H9 (cell line): Measurements from ENCODE around the gene KLC4. TPM values are rescaled to one million over a fixed set of nuclear protein-coding genes. Genes with fewer than 3 reads are reported as not detected.

Experiments
- DNase-seq: peaks from one replicate; pipeline ENCODE4 v3.0.0-alpha.2; 2017
- H2AFZ ChIP-seq: one replicate; pipeline ENCODE4 v1.6.1; 2013; ENCODE audit warnings: mild to moderate bottlenecking, low read length, control low read depth, moderate library complexity
- H2AK5ac ChIP-seq: 2 replicates; pipeline ENCODE4 v1.6.1; 2013; ENCODE audit warnings: low read length, control low read depth, mixed read lengths; ENCODE audit not compliant: insufficient read length
- H2BK120ac ChIP-seq: one replicate; pipeline ENCODE4 v1.6.1; 2013; ENCODE audit warnings: low read depth, mild to moderate bottlenecking, low read length, control low read depth, inconsistent platforms; ENCODE audit not compliant: poor library complexity, severe bottlenecking
- H2BK12ac ChIP-seq: 2 replicates; pipeline ENCODE4 v1.6.1; 2013; ENCODE audit warnings: low read length, control low read depth, mixed read lengths, low read depth; ENCODE audit not compliant: insufficient read length
- H2BK15ac ChIP-seq: 2 replicates; pipeline ENCODE4 v1.6.1; 2013; ENCODE audit warnings: low read depth, low read length, control low read depth
- H2BK20ac ChIP-seq: one replicate; pipeline ENCODE4 v1.6.1; 2013; ENCODE audit warnings: low read depth, mild to moderate bottlenecking, low read length, control low read depth, inconsistent platforms; ENCODE audit not compliant: poor library complexity, severe bottlenecking
- H2BK5ac ChIP-seq: 2 replicates; pipeline ENCODE4 v1.6.1; 2013; ENCODE audit warnings: low read length, control low read depth, mixed read lengths; ENCODE audit not compliant: insufficient read length
- H3K14ac ChIP-seq: 2 replicates; pipeline ENCODE4 v1.6.1; 2013; ENCODE audit warnings: low read length, control low read depth; ENCODE audit not compliant: insufficient read depth
- H3K18ac ChIP-seq: 2 replicates; pipeline ENCODE4 v1.6.1; 2013; ENCODE audit warnings: low read depth, mild to moderate bottlenecking, mixed read lengths, low read length, control low read depth; ENCODE audit not compliant: insufficient read length
- H3K23ac ChIP-seq: 2 replicates; pipeline ENCODE4 v1.6.1; 2013; ENCODE audit warnings: low read length, control low read depth, mixed read lengths, low read depth; ENCODE audit not compliant: insufficient read length
- H3K23me2 ChIP-seq: 2 replicates; pipeline ENCODE4 v1.6.1; 2013; ENCODE audit warnings: low read depth, mild to moderate bottlenecking, mixed read lengths, low read length, control low read depth; ENCODE audit not compliant: insufficient read length, poor library complexity, severe bottlenecking
- H3K27ac ChIP-seq: 2 replicates; pipeline ENCODE4 v1.5.1; 2013; ENCODE audit warnings: low read length, control low read depth, mixed read lengths, low read depth; ENCODE audit not compliant: insufficient read length
- H3K27me3 ChIP-seq: 2 replicates; pipeline ENCODE4 v1.6.1; 2013; ENCODE audit warnings: low read length, control low read depth, inconsistent platforms; ENCODE audit not compliant: insufficient read depth
- H3K4ac ChIP-seq: 2 replicates; pipeline ENCODE4 v1.6.1; 2013; ENCODE audit warnings: low read depth, mild to moderate bottlenecking, control low read depth, inconsistent platforms, low read length, moderate library complexity
- H3K4me1 ChIP-seq: 2 replicates; pipeline ENCODE4 v1.6.1; 2013; ENCODE audit warnings: low read length, control low read depth, inconsistent platforms; ENCODE audit not compliant: insufficient read depth
- H3K4me2 ChIP-seq: 2 replicates; pipeline ENCODE4 v1.6.1; 2013; ENCODE audit warnings: low read length, control low read depth, mixed read lengths; ENCODE audit not compliant: insufficient read length, insufficient read depth
- H3K56ac ChIP-seq: 2 replicates; pipeline ENCODE4 v1.6.1; 2013; ENCODE audit warnings: low read depth, mild to moderate bottlenecking, mixed read lengths, low read length, control low read depth; ENCODE audit not compliant: insufficient read length
- H3K79me1 ChIP-seq: 2 replicates; pipeline ENCODE4 v1.6.1; 2013; ENCODE audit warnings: low read depth, mild to moderate bottlenecking, moderate library complexity, low read length, control low read depth, inconsistent platforms; ENCODE audit not compliant: insufficient read depth, poor library complexity, severe bottlenecking
- H3K79me2 ChIP-seq: 2 replicates; pipeline ENCODE4 v1.6.1; 2013; ENCODE audit warnings: low read length, control low read depth, inconsistent platforms; ENCODE audit not compliant: insufficient read depth
- H3K9ac ChIP-seq: 2 replicates; pipeline ENCODE4 v1.6.1; 2013; ENCODE audit warnings: low read length, control low read depth, mixed read lengths; ENCODE audit not compliant: insufficient read length; ENCODE audit errors: extremely low read depth
- H3K9me3 ChIP-seq: one replicate; pipeline ENCODE4 v1.6.1; 2013; ENCODE audit warnings: low read depth, low read length, inconsistent platforms; ENCODE audit not compliant: control insufficient read depth
- H3T11ph ChIP-seq: one replicate; pipeline ENCODE4 v1.6.1; 2013; ENCODE audit warnings: mild to moderate bottlenecking, low read length, control low read depth, inconsistent platforms
- H4K20me1 ChIP-seq: one replicate; pipeline ENCODE4 v1.6.1; 2013; ENCODE audit not compliant: control insufficient read depth, insufficient read length, insufficient read depth
- H4K5ac ChIP-seq: 2 replicates; pipeline ENCODE4 v1.6.1; 2013; ENCODE audit warnings: low read depth, mild to moderate bottlenecking, mixed read lengths, low read length, control low read depth; ENCODE audit not compliant: insufficient read length
- H4K8ac ChIP-seq: replicated peaks from 2 replicates; pipeline ENCODE4 v1.6.1; 2013; ENCODE audit warnings: low read length, control low read depth, mixed read lengths, low read depth; ENCODE audit not compliant: insufficient read length
- H4K91ac ChIP-seq: 2 replicates; pipeline ENCODE4 v1.6.1; 2013; ENCODE audit warnings: low read depth, mild to moderate bottlenecking, moderate library complexity, mixed read lengths, low read length, control low read depth; ENCODE audit not compliant: insufficient read length
- H3K27ac Mint-ChIP-seq, 3 experiments: 2 replicates in 2 of 3; 3 replicates in 1 of 3; pipeline ENCODE4 v1.8.0; 2020 to 2021; ENCODE audit warnings: mixed read lengths in 3 of 3, mild to moderate bottlenecking in 1 of 3, moderate library complexity in 1 of 3
- H3K27me3 Mint-ChIP-seq: 2 replicates; pipeline ENCODE4 v1.8.0; 2021; ENCODE audit warnings: low read depth, mild to moderate bottlenecking, moderate library complexity, mixed read lengths
- H3K36me3 Mint-ChIP-seq, 3 experiments: 2 replicates in 2 of 3; 3 replicates in 1 of 3; pipeline ENCODE4 v1.8.0; 2020 to 2021; ENCODE audit warnings: low read depth in 3 of 3, mixed read lengths in 3 of 3; ENCODE audit not compliant: insufficient read depth in 1 of 3
- H3K4me1 Mint-ChIP-seq, 2 experiments: 2 replicates each; pipeline ENCODE4 v1.8.0; 2020; ENCODE audit warnings: mixed read lengths in 2 of 2
- H3K4me3 Mint-ChIP-seq, 2 experiments: 2 replicates in 1 of 2; 3 replicates in 1 of 2; pipeline ENCODE4 v1.8.0; 2020 to 2021; ENCODE audit warnings: mild to moderate bottlenecking in 2 of 2, mixed read lengths in 2 of 2, moderate library complexity in 1 of 2
- H3K9me3 Mint-ChIP-seq, 2 experiments: 2 replicates in 1 of 2; 3 replicates in 1 of 2; pipeline ENCODE4 v1.8.0; 2020; ENCODE audit warnings: mild to moderate bottlenecking in 2 of 2, mixed read lengths in 2 of 2, moderate library complexity in 1 of 2
- whole genome bisulfite sequencing: extraction: QIAGEN DNeasy Blood & Tissue Kit; methylation state at CpG from one replicate; pipeline ENCODE4 v1.1.7; 2013; ENCODE audit warnings: missing lambda C conversion rate, low lambda C conversion rate, mixed read lengths; ENCODE audit not compliant: insufficient read length; ENCODE audit errors: extremely low coverage; 5-methylcytosine and 5-hydroxymethylcytosine counted together
- total RNA-seq: library from RNA; stranded (reverse); gene quantifications from 2 replicates; pipeline ENCODE4 v1.2.1, GENCODE V29; 2021
- TF ChIP-seq, protein P1 (sequence below): fragments of 200-600 bp; sonication (generic); conservative IDR thresholded peaks from 3 replicates; pipeline ENCODE4 v1.8.0; 2021; ENCODE audit warnings: antibody characterized with exemption, mild to moderate bottlenecking

KLC4 gene
- total RNA-seq, 1 experiment from 2014 or later: 29.7 TPM

DNA sequence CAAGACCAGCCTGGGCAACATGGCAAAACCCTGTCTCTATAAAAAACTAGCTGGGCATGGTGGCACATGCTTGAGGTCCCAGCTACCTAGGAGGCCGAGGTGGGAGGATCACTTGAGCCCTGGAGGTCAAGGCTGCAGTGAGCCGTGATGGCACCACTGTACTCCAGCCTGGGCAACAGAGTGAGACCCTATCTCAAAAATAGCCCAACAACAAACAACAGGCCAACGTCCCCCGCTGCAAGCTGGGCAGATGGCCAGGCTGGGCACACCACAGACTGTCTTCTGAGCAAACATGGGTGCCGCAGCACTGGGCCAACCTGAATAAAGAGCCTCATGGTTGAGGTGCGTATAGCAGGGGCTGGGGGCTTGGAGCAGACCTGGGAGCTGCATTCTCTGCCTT lies 65.0 kb downstream of the KLC4 start:
- Histone ChIP-seq H2BK5ac (no peak overlapping the region), H3K79me1 (no peaks in the 10 kb centered on the region), H4K8ac (no peak overlapping the region), H2BK15ac (no peak overlapping the region), H4K5ac (no peak overlapping the region), H2AFZ (no peak overlapping the region), H3K56ac (no peak overlapping the region), H4K20me1 (no peaks in the 10 kb centered on the region), H3K23ac (no peak overlapping the region), H3K4ac (no peak overlapping the region), H3K23me2 (no peaks in the 10 kb centered on the region), H3K9ac (no peak overlapping the region), H3K14ac (no peak overlapping the region), H2AK5ac (no peak overlapping the region), H3T11ph (no peak overlapping the region), H4K91ac (no peak overlapping the region), H3K9me3 (no peaks in the 10 kb centered on the region), H3K4me2 (no peak overlapping the region), H2BK120ac (no peak overlapping the region), H3K4me1 (no peaks in the 10 kb centered on the region), H2BK20ac (no peak overlapping the region), H3K79me2 (peaks cover 3% of the 10 kb centered on the region; the same call in 1 of the 2 replicates), H2BK12ac (no peak overlapping the region), H3K27me3 (no peaks in the 10 kb centered on the region), H3K27ac (no peak overlapping the region), H3K18ac (no peak overlapping the region)
- no CpG with 5 or more reads among the region's 6 CpGs for WGBS
- no peak overlapping the region for H3K4me3 Mint-ChIP-seq
- no peaks in the 10 kb centered on the region for H3K9me3 Mint-ChIP-seq
- H3K4me1 Mint-ChIP-seq: peaks cover 50 to 64% of the 10 kb centered on the region in 2 experiments
- no peak for DNase-seq
- H3K36me3 Mint-ChIP-seq: no peaks in the 10 kb centered on the region
- TF ChIP-seq, protein P1, sequence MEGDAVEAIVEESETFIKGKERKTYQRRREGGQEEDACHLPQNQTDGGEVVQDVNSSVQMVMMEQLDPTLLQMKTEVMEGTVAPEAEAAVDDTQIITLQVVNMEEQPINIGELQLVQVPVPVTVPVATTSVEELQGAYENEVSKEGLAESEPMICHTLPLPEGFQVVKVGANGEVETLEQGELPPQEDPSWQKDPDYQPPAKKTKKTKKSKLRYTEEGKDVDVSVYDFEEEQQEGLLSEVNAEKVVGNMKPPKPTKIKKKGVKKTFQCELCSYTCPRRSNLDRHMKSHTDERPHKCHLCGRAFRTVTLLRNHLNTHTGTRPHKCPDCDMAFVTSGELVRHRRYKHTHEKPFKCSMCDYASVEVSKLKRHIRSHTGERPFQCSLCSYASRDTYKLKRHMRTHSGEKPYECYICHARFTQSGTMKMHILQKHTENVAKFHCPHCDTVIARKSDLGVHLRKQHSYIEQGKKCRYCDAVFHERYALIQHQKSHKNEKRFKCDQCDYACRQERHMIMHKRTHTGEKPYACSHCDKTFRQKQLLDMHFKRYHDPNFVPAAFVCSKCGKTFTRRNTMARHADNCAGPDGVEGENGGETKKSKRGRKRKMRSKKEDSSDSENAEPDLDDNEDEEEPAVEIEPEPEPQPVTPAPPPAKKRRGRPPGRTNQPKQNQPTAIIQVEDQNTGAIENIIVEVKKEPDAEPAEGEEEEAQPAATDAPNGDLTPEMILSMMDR: no peak
- H3K27me3 Mint-ChIP-seq: no peaks in the 10 kb centered on the region
- H3K27ac Mint-ChIP-seq: peak overlapping the region in 1 of 3 experiments; percentile 62; a peak in 1 of 7 replicates

Other genes with a start within 250 kb of the KLC4 start
- gene RPL7L1, start 180.0 kb upstream of the KLC4 start, total RNA-seq: 126 and 130 TPM in 2 replicates
- not detected in 2 replicates for gene PTCRA, start 143.6 kb upstream of the KLC4 start, total RNA-seq
- gene CNPY3, start 130.2 kb upstream of the KLC4 start, total RNA-seq: 56.0 and 59.9 TPM in 2 replicates
- 1.1 TPM in 2 replicates for gene GNMT, start 98.9 kb upstream of the KLC4 start, total RNA-seq
- 15.5 and 15.6 TPM in 2 replicates for gene PEX6, start 80.5 kb upstream of the KLC4 start, total RNA-seq
- gene PPP2R5D, start 75.1 kb upstream of the KLC4 start, total RNA-seq: 53.5 and 57.7 TPM in 2 replicates
- gene MEA1, start 45.7 kb upstream of the KLC4 start, total RNA-seq: 105 and 113 TPM in 2 replicates
- 146 TPM in 2 replicates for gene KLHDC3, start 45.4 kb upstream of the KLC4 start, total RNA-seq
- 117 and 121 TPM in 2 replicates for gene RRP36, start 38.0 kb upstream of the KLC4 start, total RNA-seq
- 23.5 and 24.5 TPM in 2 replicates for gene CUL7, start 5.8 kb upstream of the KLC4 start, total RNA-seq
- gene MRPL2, start 197 bp upstream of the KLC4 start, total RNA-seq: 71.9 and 74.4 TPM in 2 replicates
- 126 and 128 TPM in 2 replicates for gene PTK7, start 16.7 kb downstream of the KLC4 start, total RNA-seq
- 57.5 and 59.7 TPM in 2 replicates for gene SRF, start 111.6 kb downstream of the KLC4 start, total RNA-seq
- gene CUL9, start 122.6 kb downstream of the KLC4 start, total RNA-seq: 15.2 and 15.5 TPM in 2 replicates
- 47.0 and 56.2 TPM in 2 replicates for gene DNPH1, start 169.8 kb downstream of the KLC4 start, total RNA-seq
- gene TTBK1, start 183.8 kb downstream of the KLC4 start, total RNA-seq: 1.3 and 1.6 TPM in 2 replicates
- not detected in 2 replicates for gene SLC22A7, start 238.6 kb downstream of the KLC4 start, total RNA-seq
- gene CRIP3, start 249.2 kb downstream of the KLC4 start, total RNA-seq: 15.3 and 16.9 TPM in 2 replicates